K562 (cell line): ENCODE measurements around the gene ADAM23. TPM values are rescaled to one million over a fixed set of nuclear protein-coding genes. Genes with fewer than 3 reads are reported as not detected.

Source experiments
- ATAC-seq: fragments of 200-7000 bp; cut with Tn5 transposase; 3 replicates; pipeline ENCODE4 v1.9.1; 2020; ENCODE audit warnings: moderate library complexity
- BruUV-seq: library from RNA; stranded (reverse); fragments of 400-500 nt; replicated peaks from 2 replicates; lab custom pipeline; 2021; lab: Mats Ljungman, UMichigan
- CTCF ChIA-PET: fragments of 300-600 bp; formaldehyde crosslinking; extraction: SDS; loops from one replicate; lab custom pipeline; 2021; ENCODE audit warnings: low intra/inter-chr PET ratio; lab: Yijun Ruan, JAX
- POLR2A ChIA-PET: fragments of 300-600, 350-650 bp; sonication (Branson Sonifier 250); formaldehyde crosslinking; extraction: SDS; loops from one replicate; lab custom pipeline; 2021; ENCODE audit warnings: antibody characterized with exemption, inconsistent platforms; lab: Yijun Ruan, JAX
- DNase-seq, 4 experiments: peaks; one replicate each; pipeline versions ENCODE4 v3.0.0 to v3.0.0-alpha.2; 2011 to 2018; ENCODE audit warnings: low spot score in 3 of 4, mixed read lengths in 3 of 4; ENCODE audit errors: extremely low read depth in 1 of 4
- FAIRE-seq: peaks from 2 replicates; lab custom pipeline; 2011; peaks lifted over from hg19 to GRCh38; lab: Jason Lieb, UNC
- H2AFZ ChIP-seq: 2 replicates; pipeline ENCODE4 v1.6.0; 2011; ENCODE audit warnings: low read depth, low read length, control low read depth, inconsistent platforms
- H3K27ac ChIP-seq: fragments of 200-600 bp; 3 replicates; pipeline ENCODE4 v1.8.0; 2011; ENCODE audit warnings: low read depth, mild to moderate bottlenecking, control low read depth, inconsistent platforms, low read length, moderate library complexity, mixed read lengths; ENCODE audit errors: extremely low read depth
- H3K27me3 ChIP-seq, 2 experiments: fragments of 300-600 bp in 1 of 2; 2 replicates in 1 of 2; 3 replicates in 1 of 2; pipeline versions ENCODE4 v1.6.0 to v1.8.0; 2011; ENCODE audit warnings: inconsistent platforms in 2 of 2, low read length in 2 of 2, mild to moderate bottlenecking in 1 of 2, mixed read lengths in 1 of 2, moderate library complexity in 1 of 2; ENCODE audit not compliant: control insufficient read depth in 2 of 2, insufficient read depth in 2 of 2
- H3K36me3 ChIP-seq: fragments of 300-600 bp; 3 replicates; pipeline ENCODE4 v1.8.0; 2011; ENCODE audit warnings: mild to moderate bottlenecking, low read length, inconsistent platforms; ENCODE audit not compliant: control insufficient read depth, insufficient read depth
- H3K4me1 ChIP-seq, 2 experiments: fragments of 200-600 bp in 1 of 2; replicated peaks in 1 of 2; 2 replicates in 1 of 2; 3 replicates in 1 of 2; pipeline versions ENCODE4 v1.5.1 to v1.8.0; 2011; ENCODE audit warnings: inconsistent platforms in 2 of 2, low read length in 2 of 2, mild to moderate bottlenecking in 1 of 2, mixed read lengths in 1 of 2, moderate library complexity in 1 of 2; ENCODE audit not compliant: control insufficient read depth in 2 of 2, insufficient read depth in 2 of 2
- H3K4me2 ChIP-seq: 2 replicates; pipeline ENCODE4 v1.6.1; 2011; ENCODE audit warnings: low read length, control low read depth, inconsistent platforms, mixed read lengths; ENCODE audit not compliant: insufficient read depth
- H3K4me3 ChIP-seq: fragments of 200-600 bp; sonication (generic), shearing (Covaris generic); 2 replicates; pipeline ENCODE4 v1.5.1; 2016; ENCODE audit warnings: control low read depth, inconsistent platforms
- H3K79me2 ChIP-seq: fragments of 200-600 bp; 3 replicates; pipeline ENCODE4 v1.8.0; 2011; ENCODE audit warnings: low read length, inconsistent platforms; ENCODE audit not compliant: control insufficient read depth, insufficient read depth
- H3K9ac ChIP-seq, 2 experiments: 2 replicates each; pipeline versions ENCODE4 v1.6.0 to v1.6.1; 2011; ENCODE audit warnings: low read depth in 2 of 2, low read length in 2 of 2, control low read depth in 1 of 2, inconsistent platforms in 1 of 2, mild to moderate bottlenecking in 1 of 2, mixed read lengths in 1 of 2; ENCODE audit not compliant: insufficient read depth in 1 of 2
- H3K9me1 ChIP-seq: one replicate; pipeline ENCODE4 v1.6.0; 2011; ENCODE audit warnings: inconsistent platforms, mild to moderate bottlenecking, low read length, moderate library complexity; ENCODE audit not compliant: control insufficient read depth, insufficient read depth
- H3K9me3 ChIP-seq: replicated peaks from 2 replicates; pipeline ENCODE4 v1.5.1; 2011; ENCODE audit warnings: low read depth, low read length, inconsistent platforms; ENCODE audit not compliant: control insufficient read depth, insufficient read depth
- H4K20me1 ChIP-seq: replicated peaks from 2 replicates; pipeline ENCODE4 v1.6.1; 2011; ENCODE audit warnings: low read length, inconsistent platforms, mixed read lengths; ENCODE audit not compliant: control insufficient read depth, insufficient read depth
- C11orf30 ChIP-seq: fragments of 450-650 bp; IDR thresholded peaks from 2 replicates; pipeline ENCODE4 v1.6.1; 2016; ENCODE audit warnings: low read depth, mild to moderate bottlenecking
- CBFA2T2 ChIP-seq: fragments of 450-650 bp; conservative IDR thresholded peaks from 2 replicates; pipeline ENCODE4 v1.6.1; 2017; ENCODE audit warnings: mild to moderate bottlenecking
- HDAC6 ChIP-seq: IDR thresholded peaks from 2 replicates; pipeline ENCODE4 v1.6.1; 2012; ENCODE audit warnings: low read depth, mild to moderate bottlenecking, control low read depth, inconsistent platforms, low read length, moderate library complexity
- HMG20B ChIP-seq: fragments of 250-450 bp; sonication (Bioruptor Pico); IDR thresholded peaks from 2 replicates; pipeline ENCODE4 v1.5.0; 2021; ENCODE audit warnings: mild to moderate bottlenecking
- MAFF ChIP-seq: IDR thresholded peaks from 2 replicates; pipeline ENCODE4 v1.6.1; 2012; ENCODE audit warnings: low read length, improper control_type of control experiment
- NUFIP1 ChIP-seq: fragments of 450-650 bp; IDR thresholded peaks from 2 replicates; pipeline ENCODE4 v1.6.1; 2018; ENCODE audit not compliant: partially characterized antibody
- SRSF1 ChIP-seq: fragments of 200-400 bp; formaldehyde crosslinking; IDR thresholded peaks from 2 replicates; pipeline ENCODE4 v1.6.1; 2017; ENCODE audit warnings: mild to moderate bottlenecking, low read depth, low read length, moderate library complexity
- ZNF121 ChIP-seq: sonication (generic); formaldehyde crosslinking; conservative IDR thresholded peaks from 2 replicates; pipeline ENCODE4 v1.8.0; 2022; ENCODE audit warnings: missing genetic modification reagents
- ZNF316 ChIP-seq: fragments of 450-650 bp; IDR thresholded peaks from 2 replicates; pipeline ENCODE4 v1.6.1; 2016
- WGBS: fragments of 100-300 bp; shearing (Covaris generic); methylation state at CpG from one replicate; pipeline ENCODE4 v1.1.6; 2016; ENCODE audit warnings: low coverage, mixed read lengths; ENCODE audit not compliant: insufficient coverage; ENCODE audit errors: missing lambda C conversion rate; 5-methylcytosine and 5-hydroxymethylcytosine counted together
- in situ Hi-C: fragments of 300-500 bp; cut with MboI; formaldehyde crosslinking; loops from 4 replicates; pipeline ENCODE4 v1.15.0; 2018; ENCODE audit warnings: inconsistent platforms, mixed read lengths
- intact Hi-C: fragments of 100-400 bp; cut with micrococcal nuclease; formaldehyde crosslinking; loops from 2 replicates; pipeline ENCODE4 v1.14.2; 2022
- polyA plus RNA-seq, 8 experiments: library from polyadenylated mRNA; depleted of rRNA in 4 of 8; stranded (reverse) in 5 of 8; unstranded in 3 of 8; fragments of >200 nt; fragmentation: Nextera tagmentation in 2 of 8; fragmentation: Illumina TruSeq in 1 of 8; extraction: Ambion mirVana in 2 of 8; extraction: Trizol in 1 of 8; gene quantifications; 2 replicates each; pipeline versions ENCODE4 v1.2.1 to v1.2.3, GENCODE V29; 2011 to 2014; ENCODE audit warnings: inconsistent platforms in 1 of 8, missing spikeins in 1 of 8
- total RNA-seq, 7 experiments: library from RNA; depleted of rRNA in 6 of 7; stranded (reverse); fragments of >200 nt in 6 of 7; fragmentation: Illumina TruSeq in 2 of 7; extraction: Trizol in 2 of 7; gene quantifications; 2 replicates each; pipeline versions ENCODE4 v1.2.1 to v1.2.3, GENCODE V29; 2011 to 2021; ENCODE audit warnings: low replicate concordance in 1 of 7
- TF ChIP-seq, protein P1 (sequence below): sonication (generic); formaldehyde crosslinking; IDR thresholded peaks from 2 replicates; pipeline ENCODE4 v1.8.0; 2022; ENCODE audit warnings: mild to moderate bottlenecking, missing genetic modification reagents
- TF ChIP-seq, protein P2 (sequence below): fragments of 250-450 bp; sonication (Bioruptor Pico); IDR thresholded peaks from 2 replicates; pipeline ENCODE4 v1.5.0; 2020; ENCODE audit warnings: mild to moderate bottlenecking

ADAM23 gene
- total and polyA plus RNA-seq, 9 of the 15 experiments (the other 6 are each of a cell fraction or from before 2014, with no cell fraction given) = 0.02 TPM; not detected in 8

DNA sequence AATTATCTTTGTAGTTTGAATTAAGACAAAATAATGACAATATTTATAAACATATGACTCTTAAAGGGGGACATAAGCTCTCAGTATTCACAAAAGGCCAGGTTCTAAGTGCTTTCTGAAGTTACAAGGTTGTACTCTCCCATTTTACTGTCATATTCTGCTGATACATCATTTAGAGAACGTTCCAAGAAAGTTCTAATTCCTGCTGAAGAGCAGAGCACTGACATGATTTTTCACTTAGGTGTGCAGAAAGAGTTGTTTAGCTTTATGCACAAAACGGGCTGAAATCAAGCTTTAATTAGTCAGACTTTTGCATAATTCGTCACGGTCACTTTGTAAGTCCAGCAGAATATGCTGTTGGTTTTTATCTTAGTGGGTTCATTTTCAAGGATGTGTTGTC is 37.3 kb downstream of the ADAM23 start:
- in situ Hi-C loops = no loop called here
- no peaks in the 10 kb centered on the region; a peak in 1 of 5 replicates for H3K4me1 ChIP-seq
- intact Hi-C loops = no loop called here
- CTCF ChIA-PET = no interaction called here
- H2AFZ ChIP-seq = no peak overlapping the region
- H3K4me3 ChIP-seq = no peak overlapping the region
- 0% methylated on average over 4 of the region's 4 CpGs for WGBS
- no peaks in the 10 kb centered on the region for H3K36me3 ChIP-seq
- H4K20me1 ChIP-seq = no peaks in the 10 kb centered on the region
- no peaks in the 10 kb centered on the region for H3K27me3 ChIP-seq
- no peaks in the 10 kb centered on the region for H3K9me1 ChIP-seq
- DNase-seq = no peak
- POLR2A ChIA-PET = no interaction called here
- no peaks in the 10 kb centered on the region for H3K9me3 ChIP-seq
- BruUV-seq = no TSS peak
- no peak overlapping the region for H3K9ac ChIP-seq
- no peak for ATAC-seq
- no peak for FAIRE-seq
- TF ChIP-seq MAFF (0 out of 2 replicates have a peak, but pooled peaks have one; percentile 8), HDAC6 (no peak), NUFIP1 (no peak), CBFA2T2 (no peak), ZNF121 (CRISPR knock-in tag) (no peak), HMG20B (CRISPR knock-in tag) (no peak), SRSF1 (no peak), C11orf30 (peak; percentile 39; the same call in 1 of the 2 replicates), ZNF316 (peak; percentile 30; the same call in 1 of the 2 replicates)
- TF ChIP-seq, protein P1, sequence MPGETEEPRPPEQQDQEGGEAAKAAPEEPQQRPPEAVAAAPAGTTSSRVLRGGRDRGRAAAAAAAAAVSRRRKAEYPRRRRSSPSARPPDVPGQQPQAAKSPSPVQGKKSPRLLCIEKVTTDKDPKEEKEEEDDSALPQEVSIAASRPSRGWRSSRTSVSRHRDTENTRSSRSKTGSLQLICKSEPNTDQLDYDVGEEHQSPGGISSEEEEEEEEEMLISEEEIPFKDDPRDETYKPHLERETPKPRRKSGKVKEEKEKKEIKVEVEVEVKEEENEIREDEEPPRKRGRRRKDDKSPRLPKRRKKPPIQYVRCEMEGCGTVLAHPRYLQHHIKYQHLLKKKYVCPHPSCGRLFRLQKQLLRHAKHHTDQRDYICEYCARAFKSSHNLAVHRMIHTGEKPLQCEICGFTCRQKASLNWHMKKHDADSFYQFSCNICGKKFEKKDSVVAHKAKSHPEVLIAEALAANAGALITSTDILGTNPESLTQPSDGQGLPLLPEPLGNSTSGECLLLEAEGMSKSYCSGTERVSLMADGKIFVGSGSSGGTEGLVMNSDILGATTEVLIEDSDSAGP (CRISPR knock-in tag) = no peak
- TF ChIP-seq, protein P2, sequence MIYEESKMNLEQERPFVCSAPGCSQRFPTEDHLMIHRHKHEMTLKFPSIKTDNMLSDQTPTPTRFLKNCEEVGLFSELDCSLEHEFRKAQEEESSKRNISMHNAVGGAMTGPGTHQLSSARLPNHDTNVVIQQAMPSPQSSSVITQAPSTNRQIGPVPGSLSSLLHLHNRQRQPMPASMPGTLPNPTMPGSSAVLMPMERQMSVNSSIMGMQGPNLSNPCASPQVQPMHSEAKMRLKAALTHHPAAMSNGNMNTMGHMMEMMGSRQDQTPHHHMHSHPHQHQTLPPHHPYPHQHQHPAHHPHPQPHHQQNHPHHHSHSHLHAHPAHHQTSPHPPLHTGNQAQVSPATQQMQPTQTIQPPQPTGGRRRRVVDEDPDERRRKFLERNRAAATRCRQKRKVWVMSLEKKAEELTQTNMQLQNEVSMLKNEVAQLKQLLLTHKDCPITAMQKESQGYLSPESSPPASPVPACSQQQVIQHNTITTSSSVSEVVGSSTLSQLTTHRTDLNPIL = no peak
- H3K4me2 ChIP-seq = no peak overlapping the region
- no peaks in the 10 kb centered on the region for H3K79me2 ChIP-seq
- no peak overlapping the region for H3K27ac ChIP-seq
